Fibroblast of mammary gland (primary cell): Measurements from ENCODE around the gene BAZ2B.
A peak's percentile ranks its signal among the peaks of the same experiment; 100 is the strongest.
"Not testable (repeated sequence)": the region's sequence is repeated elsewhere in the genome, so short reads cannot be mapped to it uniquely, and the experiment has no call there.

Experiments used
- DNase-seq: peaks from one replicate; pipeline ENCODE4 v3.0.0-alpha.2; 2010; ENCODE audit warnings: low read depth
- H3K4me3 ChIP-seq: 2 replicates; pipeline ENCODE4 v1.5.1; 2011; ENCODE audit warnings: low read depth, mild to moderate bottlenecking, low read length, moderate library complexity; ENCODE audit not compliant: control insufficient read depth
- TF ChIP-seq, protein P1 (sequence below): conservative IDR thresholded peaks from 2 replicates; pipeline ENCODE4 v1.5.1; 2011; ENCODE audit warnings: low read depth, low read length, inconsistent platforms; ENCODE audit not compliant: control insufficient read depth, insufficient read depth

The BAZ2B gene

DNA sequence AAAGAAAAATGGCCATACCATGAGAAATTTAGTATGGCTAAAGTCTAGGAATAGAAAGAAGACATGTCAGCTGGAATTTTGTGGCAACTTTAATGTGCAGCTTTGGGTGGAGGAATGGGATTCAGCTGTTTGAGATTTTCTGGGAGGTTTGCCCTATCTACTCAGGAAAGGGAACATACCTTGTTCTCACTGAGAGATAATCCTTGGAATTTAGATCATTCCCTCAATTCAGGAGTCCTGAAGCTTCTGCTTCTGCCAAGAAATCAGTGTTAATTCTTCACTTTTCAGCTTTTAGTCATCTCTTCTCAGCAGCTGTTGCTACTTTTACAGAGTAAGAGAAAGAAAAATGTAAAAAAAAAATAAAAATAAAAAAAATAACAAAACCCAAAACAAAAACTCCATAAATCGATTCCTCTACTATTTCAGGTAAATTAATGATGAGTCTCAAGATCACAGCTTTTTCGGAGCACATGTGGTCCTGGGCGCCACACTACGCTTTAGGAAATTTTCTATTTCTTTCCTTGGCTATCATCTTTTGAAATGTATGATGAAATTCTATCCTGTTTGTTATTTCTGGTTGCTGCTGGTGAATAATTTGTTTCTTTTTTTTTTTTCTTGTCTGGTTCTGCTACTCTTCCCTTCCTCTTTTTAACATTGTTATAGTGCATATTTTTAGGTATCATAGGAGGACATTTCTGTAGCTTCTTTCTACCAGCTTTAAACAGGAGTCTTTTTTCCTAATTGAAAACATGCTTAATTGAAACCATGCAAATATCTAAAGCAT lies 18.9 kb upstream of the BAZ2B start:
- no peak for DNase-seq
- H3K4me3 ChIP-seq, result no peak overlapping the region
- TF ChIP-seq, protein P1, sequence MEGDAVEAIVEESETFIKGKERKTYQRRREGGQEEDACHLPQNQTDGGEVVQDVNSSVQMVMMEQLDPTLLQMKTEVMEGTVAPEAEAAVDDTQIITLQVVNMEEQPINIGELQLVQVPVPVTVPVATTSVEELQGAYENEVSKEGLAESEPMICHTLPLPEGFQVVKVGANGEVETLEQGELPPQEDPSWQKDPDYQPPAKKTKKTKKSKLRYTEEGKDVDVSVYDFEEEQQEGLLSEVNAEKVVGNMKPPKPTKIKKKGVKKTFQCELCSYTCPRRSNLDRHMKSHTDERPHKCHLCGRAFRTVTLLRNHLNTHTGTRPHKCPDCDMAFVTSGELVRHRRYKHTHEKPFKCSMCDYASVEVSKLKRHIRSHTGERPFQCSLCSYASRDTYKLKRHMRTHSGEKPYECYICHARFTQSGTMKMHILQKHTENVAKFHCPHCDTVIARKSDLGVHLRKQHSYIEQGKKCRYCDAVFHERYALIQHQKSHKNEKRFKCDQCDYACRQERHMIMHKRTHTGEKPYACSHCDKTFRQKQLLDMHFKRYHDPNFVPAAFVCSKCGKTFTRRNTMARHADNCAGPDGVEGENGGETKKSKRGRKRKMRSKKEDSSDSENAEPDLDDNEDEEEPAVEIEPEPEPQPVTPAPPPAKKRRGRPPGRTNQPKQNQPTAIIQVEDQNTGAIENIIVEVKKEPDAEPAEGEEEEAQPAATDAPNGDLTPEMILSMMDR, result no peak

DNA sequence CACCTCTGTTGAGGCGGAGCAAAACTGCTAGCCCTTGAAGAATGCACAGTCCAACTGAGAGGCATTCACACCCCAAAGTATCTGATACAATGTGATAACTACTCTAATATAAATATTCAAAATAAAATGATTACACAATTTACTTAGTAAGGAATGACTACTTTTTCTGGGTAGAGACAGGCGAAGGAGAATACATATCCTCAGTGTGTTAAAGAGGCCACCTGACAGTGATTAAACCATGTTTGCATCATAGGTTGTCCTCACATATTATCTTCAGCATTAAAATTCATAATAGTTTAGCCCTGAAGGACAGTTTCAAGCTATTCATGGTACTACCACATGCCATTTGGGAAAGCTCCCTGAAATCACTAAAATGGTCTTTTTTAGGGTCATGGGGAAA lies 16.9 kb upstream of the BAZ2B start:
- no peak overlapping the region for H3K4me3 ChIP-seq
- no peak for DNase-seq
- TF ChIP-seq, protein P1, result no peak

DNA sequence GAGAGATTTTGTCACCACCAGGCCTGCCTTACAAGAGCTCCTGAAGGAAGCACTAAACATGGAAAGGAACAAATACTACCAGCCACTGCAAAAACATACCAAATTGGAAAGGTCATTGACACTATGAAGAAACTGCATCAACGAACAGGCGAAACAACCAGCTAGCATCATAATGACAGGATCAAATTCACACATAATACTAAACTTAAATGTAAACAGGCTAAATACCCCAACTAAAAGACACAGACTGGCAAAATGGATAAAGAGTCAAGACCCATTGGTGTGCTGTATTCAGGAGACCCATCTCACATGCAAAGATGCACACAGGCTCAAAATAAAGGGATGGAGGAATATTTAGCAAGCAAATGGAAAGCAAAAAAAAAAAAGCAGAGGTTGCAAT lies 9.3 kb upstream of the BAZ2B start:
- not testable (repeated sequence) for H3K4me3 ChIP-seq, DNase-seq

DNA sequence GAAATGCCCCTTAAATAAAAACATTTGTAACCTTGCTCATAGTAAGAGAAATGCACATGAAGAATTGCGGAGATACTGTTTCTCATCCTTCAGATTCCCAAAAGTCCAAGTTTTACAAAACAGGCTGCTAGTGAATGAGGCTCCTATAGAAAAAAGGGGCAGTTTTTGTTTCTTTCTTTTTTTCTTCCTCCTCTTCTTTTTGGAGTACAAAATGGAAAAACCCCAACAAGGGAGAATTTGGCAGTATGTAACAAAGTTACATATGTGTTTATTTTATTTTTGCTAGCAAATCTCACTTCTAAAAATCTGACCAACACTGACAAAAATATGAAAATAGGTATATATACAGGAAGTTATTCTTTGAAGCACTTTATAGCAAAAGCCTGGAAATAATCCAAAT lies 7.1 kb upstream of the BAZ2B start:
- DNase-seq, result no peak

DNA sequence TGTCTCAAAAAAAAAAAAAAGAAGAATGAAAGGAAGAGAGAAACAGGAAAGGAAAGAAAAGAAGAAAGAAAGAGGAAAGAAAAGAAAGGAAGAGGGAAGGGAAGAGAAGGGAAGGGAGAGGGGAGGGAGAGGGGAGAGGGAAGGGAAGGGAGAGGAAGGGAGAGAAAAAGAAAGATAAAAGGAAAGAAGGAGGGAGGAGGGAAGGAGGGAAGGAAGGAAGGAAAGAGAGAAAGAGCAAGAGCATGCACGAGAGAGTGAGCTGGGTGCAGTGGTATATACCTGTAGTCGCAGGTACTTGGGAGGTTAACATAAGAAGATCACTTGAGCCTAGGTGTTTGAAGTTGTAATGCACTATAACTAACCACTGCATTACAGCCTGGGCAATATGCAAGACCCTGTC lies 6.6 kb upstream of the BAZ2B start:
- TF ChIP-seq, protein P1, result no peak
- H3K4me3 ChIP-seq, result no peak overlapping the region
- no peak for DNase-seq

More for the DNA sequence above, 7.1 kb upstream of the BAZ2B start:
- no peak overlapping the region for H3K4me3 ChIP-seq
- TF ChIP-seq, protein P1, result no peak

DNA sequence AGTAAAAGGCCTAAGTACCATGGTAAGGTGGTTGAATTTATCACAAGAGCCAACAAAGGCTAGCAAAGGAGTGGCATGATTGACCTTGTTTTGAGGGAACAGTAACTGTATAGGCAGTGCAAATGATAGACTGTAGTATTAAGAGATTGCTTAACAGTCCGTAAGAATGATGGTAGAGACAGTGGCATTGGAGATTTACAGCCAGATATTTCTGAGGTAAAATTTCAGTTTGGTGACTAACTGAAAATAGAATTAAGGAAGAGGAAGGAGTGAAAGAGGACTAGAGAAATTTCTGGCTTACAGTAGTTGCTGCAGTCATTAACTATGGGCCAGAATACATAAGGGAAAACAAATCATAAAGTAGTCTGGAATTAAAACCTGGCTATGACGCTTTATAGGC lies 4.4 kb upstream of the BAZ2B start:
- TF ChIP-seq, protein P1, result no peak
- no peak for DNase-seq
- no peak overlapping the region for H3K4me3 ChIP-seq

DNA sequence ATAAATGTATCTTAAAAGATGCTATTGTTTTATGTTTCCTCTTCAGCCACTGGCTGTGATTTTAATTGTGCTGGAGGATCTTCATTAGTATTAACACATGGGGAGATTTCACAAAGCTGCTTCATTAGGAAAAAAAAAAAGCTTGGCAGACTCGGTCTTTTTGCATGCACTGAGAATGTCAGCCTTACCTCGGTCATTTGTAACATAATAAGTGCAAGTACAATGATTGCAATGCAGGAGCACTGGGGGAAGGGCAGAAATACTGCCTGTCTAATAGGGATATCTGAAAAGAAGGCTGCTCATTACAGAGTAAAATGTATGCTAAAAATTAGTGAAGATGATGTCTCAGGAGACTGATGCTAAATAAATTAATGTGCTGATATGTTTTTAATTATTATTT lies 1.3 kb upstream of the BAZ2B start:
- H3K4me3 ChIP-seq, result no peak overlapping the region
- DNase-seq, result peak; percentile 25

More for the DNA sequence above, 1.3 kb upstream of the BAZ2B start:
- TF ChIP-seq, protein P1, result no peak
